ENCODE results near the gene WDR18. TPM values are rescaled to one million over a fixed set of nuclear protein-coding genes. Genes with fewer than 3 reads are reported as not detected.
A peak's percentile ranks its signal among the peaks of the same experiment; 100 is the strongest.

The WDR18 gene
- total RNA-seq, 1 experiment from 2014 or later, result 124 TPM

GRCh38 chr19:1006711-1007398 is 22.7 kb downstream of the WDR18 start:
- H3K79me2 ChIP-seq (ENCODE audit: insufficient read depth, low read length), result no peaks in the 10 kb centered on the region
- H3K27me3 ChIP-seq (ENCODE audit: insufficient read depth, low read length), result no peaks in the 10 kb centered on the region
- H3K9ac ChIP-seq (ENCODE audit: low read length), result no peak overlapping the region
- no peak overlapping the region for H3K4me3 ChIP-seq (replicated peaks in 1 of 2; ENCODE audit: low read depth in 1 of 2, low read length in 2 of 2)
- DNase-seq (ENCODE audit: low read depth, low spot score), result no peak
- ATAC-seq, result no peak
- ChIA-PET POLR2A (no interaction called here), CTCF (no interaction called here), RAD21 (ENCODE audit: low non-redundant PET in 1 of 2, low total read pairs in 2 of 2, uncharacterized antibody in 2 of 2, unreplicated experiment in 2 of 2) (no interaction called here)
- no peak overlapping the region for H3K4me2 ChIP-seq (ENCODE audit: low read length)
- H3K9me2 ChIP-seq (ENCODE audit: insufficient read depth), result no peaks in the 10 kb centered on the region
- TF ChIP-seq EGR1 (IDR thresholded peaks at IDR 0.05; ENCODE audit: low read depth) (no peak), CTCF (IDR thresholded peaks at IDR 0.05 in 2 of 3, conservative IDR thresholded peaks at IDR 0.05 in 1 of 3; ENCODE audit: borderline replicate concordance in 1 of 3, insufficient read depth in 1 of 3, low read depth in 2 of 3, low read length in 2 of 3) (0 out of 6 replicates have a peak, but pooled peaks of 1 of the 3 experiments have one; percentile 7), CEBPB (IDR thresholded peaks at IDR 0.05; ENCODE audit: low read depth) (no peak), ZBTB33 (IDR thresholded peaks at IDR 0.05; ENCODE audit: extremely low read depth, insufficient replicate concordance, low read length) (no peak), ZNF274 (IDR thresholded peaks at IDR 0.05; ENCODE audit: low read depth, low read length) (no peak)
- intact Hi-C loops (cut with micrococcal nuclease), result no loop called here
- H3K9me3 ChIP-seq (ENCODE audit: control insufficient read depth in 1 of 2, insufficient read depth in 1 of 2, low read depth in 1 of 2, low read length in 2 of 2), result no peaks in the 10 kb centered on the region
- no peak overlapping the region for H2AFZ ChIP-seq (ENCODE audit: low read depth, low read length, poor library complexity, severe bottlenecking)
- no peaks in the 10 kb centered on the region; a peak in 2 of 4 replicates for H3K36me3 ChIP-seq (ENCODE audit: control insufficient read depth in 1 of 2, insufficient read depth in 2 of 2, low read length in 2 of 2)
- no TSS peak for BruUV-seq (replicated peaks)
- H3K4me1 ChIP-seq (ENCODE audit: control insufficient read depth in 1 of 2, insufficient read depth in 2 of 2, low read length in 2 of 2), result peaks cover under 1% of the 10 kb centered on the region in 2 experiments; a peak in 2 of 4 replicates
- H4K20me1 ChIP-seq (ENCODE audit: insufficient read depth), result no peaks in the 10 kb centered on the region
- H3K27ac ChIP-seq (ENCODE audit: low read depth, low read length), result no peak overlapping the region

Data from HCT116 (cell line).